Endometrial microvascular endothelial cells (primary cell): Measurements from ENCODE around the gene ACCS. TPM values are rescaled to one million over a fixed set of nuclear protein-coding genes. Genes with fewer than 3 reads are reported as not detected.

ENCODE experiments used
- in situ Hi-C: cut with HindIII; loops from 2 replicates; pipeline ENCODE4 v1.10.0; 2017; ENCODE audit warnings: low sequenced_read_pairs, low pct_unique_long_range_greater_than_20kb; ENCODE audit errors: inconsistent ontology term
- total RNA-seq: library from RNA; depleted of rRNA; stranded (reverse); fragments of >200 nt; gene quantifications from one replicate; pipeline ENCODE4 v1.2.3, GENCODE V29; 2015; ENCODE audit errors: inconsistent ontology term

ACCS gene
- total RNA-seq, 1 donor from 2014 or later, result 7.1 TPM

GRCh38 chr11:44034639-44035038, 31.4 kb upstream of the ACCS start:
- in situ Hi-C loops, result loop anchor here (25.0 kb wide), 1 partner anchor 122 kb away; no protein-coding TSS in a partner anchor

DNA sequence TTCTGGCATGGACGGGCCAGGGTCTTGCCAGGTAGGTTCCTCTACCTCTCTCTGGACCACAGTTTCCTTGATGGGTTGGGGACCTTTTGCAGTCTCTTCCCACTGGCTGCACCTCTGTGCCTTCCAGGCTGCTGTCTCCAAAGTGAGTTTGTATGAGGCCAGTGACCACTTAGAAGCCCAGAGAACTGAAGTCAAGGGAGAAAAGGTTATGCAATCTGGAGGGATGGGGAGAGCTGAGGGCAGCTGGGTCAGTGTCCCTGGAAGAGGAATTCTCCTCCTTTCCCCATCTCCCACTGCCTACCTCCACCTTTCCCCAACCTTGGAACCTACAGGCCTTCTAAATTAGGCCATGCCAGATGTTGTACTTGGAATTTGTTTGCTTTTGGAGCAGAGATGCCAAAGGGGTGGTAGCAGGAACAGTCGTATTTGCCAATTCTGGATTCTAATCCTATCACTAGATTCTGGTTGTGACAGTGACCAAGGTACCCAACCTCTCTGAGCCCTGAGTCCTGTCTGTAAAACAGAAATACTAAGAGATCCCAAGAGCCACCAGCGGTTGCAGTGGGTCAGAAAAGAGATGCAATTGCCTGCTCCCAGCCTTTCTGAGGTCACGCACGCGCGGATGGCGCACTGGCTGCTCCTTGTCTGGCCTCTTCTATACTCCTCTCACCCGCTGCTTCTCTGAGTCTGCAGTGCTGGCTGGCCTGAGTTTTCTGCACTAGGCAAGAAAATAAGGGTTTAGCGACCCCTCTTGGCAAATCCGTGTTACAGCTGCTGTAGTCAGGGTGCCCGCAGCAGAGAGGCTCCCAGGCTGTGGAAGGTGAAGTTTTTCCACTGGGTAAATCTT, 29.0 kb upstream of the ACCS start:
- in situ Hi-C loops, result loop anchor here (25.0 kb wide), 1 partner anchor 125 kb away; no protein-coding TSS in a partner anchor

GRCh38 chr11:44037658-44037998, 28.4 kb upstream of the ACCS start:
- in situ Hi-C loops, result loop anchor here (25.0 kb wide), 1 partner anchor 125 kb away; no protein-coding TSS in a partner anchor

DNA sequence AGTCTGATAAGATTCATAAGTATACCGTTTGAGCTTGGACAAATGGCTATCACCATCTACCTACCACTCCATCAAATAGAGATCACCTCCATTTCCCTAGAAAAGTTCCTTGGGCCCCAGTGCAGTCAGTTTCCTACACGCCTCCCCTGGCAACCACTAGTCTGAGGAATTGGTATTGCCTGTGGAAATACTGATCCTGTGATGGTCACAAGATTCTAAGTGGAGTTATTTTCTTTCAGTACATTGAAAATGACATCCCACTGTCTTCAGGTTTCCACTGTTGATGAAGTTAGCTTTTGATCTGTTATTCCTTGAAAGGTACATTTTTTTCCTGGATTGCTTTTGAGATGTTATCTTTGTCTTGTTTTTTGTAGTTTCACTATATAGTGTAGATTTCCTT, 22.9 kb upstream of the ACCS start:
- in situ Hi-C loops, result loop anchor here (25.0 kb wide), 1 partner anchor 131 kb away; no protein-coding TSS in a partner anchor

- in situ Hi-C loops, result loop anchor here (25.0 kb wide), 1 partner anchor 134 kb away; no protein-coding TSS in a partner anchor
Observed at GRCh38 chr11:44046182-44046581, 19.9 kb upstream of the ACCS start.

- in situ Hi-C loops, result loop anchor here (25.0 kb wide), 1 partner anchor 135 kb away; no protein-coding TSS in a partner anchor
Observed at GRCh38 chr11:44047298-44047697, 18.8 kb upstream of the ACCS start.

- in situ Hi-C loops, result loop anchor here (25.0 kb wide), 1 partner anchor 136 kb away; no protein-coding TSS in a partner anchor
Observed at GRCh38 chr11:44047931-44048431, 18.1 kb upstream of the ACCS start, which contains the start of gene ACCSL. Gene ACCSL, plus strand, starts transcription at chr11:44047981. Its CDS starts 56 bp downstream, at chr11:44048037.

DNA sequence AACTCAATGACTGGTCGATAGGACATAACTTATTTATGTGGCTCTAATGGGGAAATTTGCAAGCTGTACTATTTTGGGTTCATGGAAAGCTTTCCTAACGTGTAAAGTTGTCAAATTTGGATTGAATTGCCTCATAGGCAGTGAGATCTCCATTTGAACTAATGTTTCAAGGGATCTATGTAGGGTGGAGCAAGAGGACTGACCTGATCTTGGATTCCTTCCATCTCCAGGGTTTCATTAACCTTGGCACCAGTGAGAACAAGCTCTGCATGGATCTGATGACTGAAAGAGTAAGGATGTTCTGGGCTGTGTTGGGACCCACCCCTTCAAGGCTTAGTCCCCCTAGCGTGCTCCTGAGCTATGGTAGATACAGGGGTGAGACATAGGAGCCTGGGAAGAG, 16.2 kb upstream of the ACCS start:
- in situ Hi-C loops, result loop anchor here (25.0 kb wide), 1 partner anchor 138 kb away; no protein-coding TSS in a partner anchor

DNA sequence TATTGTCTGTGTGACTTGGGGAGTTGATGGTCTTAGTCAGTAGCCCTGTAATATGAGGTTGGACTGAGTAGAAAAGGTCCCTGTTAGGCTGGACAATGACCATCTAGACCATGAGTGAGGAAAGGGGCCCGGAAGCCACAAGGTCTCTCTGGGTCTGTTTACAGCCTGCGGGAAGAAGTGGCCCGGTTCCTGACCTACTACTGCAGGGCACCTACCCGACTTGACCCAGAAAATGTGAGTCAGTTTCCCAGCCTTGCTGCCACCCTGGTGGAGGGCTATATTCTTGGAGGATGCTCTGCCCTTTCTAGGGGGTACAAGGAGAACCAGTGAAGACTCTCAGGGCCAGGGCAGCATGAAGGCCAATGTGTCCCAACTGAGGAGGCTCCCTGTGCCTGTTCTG, 14.9 kb upstream of the ACCS start:
- in situ Hi-C loops, result no loop called here

DNA sequence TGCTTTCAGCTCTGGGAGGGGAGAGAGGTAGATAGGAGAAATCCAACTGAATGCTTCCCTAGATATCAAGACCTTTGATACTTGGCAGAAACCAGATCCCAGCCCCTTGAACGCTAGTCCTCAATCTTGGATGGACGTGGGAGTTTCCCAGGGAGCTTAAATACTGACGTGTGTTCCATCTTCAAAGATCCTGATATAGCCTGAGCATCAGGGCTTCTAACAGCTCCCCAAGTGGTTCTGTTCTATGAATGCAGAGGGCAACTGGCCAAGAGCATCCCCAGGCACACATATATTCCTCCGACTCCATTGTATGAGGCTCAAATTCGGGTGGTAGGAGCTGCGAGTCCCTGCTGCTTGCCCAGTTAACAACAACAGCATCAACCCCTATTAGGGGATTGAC, 8.7 kb upstream of the ACCS start:
- in situ Hi-C loops, result no loop called here

DNA sequence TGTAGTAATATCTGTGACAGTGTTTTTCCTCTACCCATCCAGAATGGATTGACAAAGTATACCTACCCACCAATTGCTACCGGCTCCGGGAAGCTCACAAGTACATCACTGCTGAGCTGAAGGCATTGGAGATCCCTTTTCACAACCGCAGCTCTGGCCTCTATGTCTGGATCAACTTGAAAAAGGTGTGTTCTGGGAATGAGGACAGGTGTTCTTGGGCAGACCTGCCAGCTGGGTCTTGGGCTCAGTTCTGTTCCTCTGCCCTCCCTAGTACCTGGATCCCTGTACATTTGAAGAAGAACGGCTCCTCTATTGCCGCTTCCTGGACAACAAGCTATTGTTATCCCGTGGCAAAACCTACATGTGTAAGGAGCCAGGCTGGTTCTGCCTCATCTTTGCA, 7.8 kb upstream of the ACCS start:
- in situ Hi-C loops, result no loop called here

DNA sequence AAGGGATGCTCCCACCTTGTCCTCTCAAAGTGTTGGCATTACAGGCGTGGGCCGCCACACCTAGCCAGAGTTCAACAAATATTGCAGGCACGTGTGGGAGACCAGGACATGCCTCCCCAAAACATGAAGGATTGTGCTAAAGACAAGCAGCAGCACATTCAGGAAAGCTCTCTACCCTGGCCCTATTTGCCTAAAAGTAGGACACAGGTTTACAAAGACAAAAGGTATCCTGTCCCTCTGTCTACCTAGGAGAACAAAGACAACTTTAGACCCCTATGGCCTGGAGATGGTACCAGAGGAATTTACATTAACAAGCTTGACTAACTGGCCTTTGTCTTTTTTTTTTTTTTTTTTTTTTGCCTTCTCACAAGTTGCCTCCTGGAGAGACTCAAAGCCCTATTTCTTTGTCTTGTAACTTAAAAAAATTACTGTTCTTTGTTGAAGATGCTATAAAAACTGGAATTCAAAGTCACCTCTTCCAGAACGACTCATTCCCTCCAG, 859 bp upstream of the ACCS start:
- in situ Hi-C loops, result no loop called here

DNA sequence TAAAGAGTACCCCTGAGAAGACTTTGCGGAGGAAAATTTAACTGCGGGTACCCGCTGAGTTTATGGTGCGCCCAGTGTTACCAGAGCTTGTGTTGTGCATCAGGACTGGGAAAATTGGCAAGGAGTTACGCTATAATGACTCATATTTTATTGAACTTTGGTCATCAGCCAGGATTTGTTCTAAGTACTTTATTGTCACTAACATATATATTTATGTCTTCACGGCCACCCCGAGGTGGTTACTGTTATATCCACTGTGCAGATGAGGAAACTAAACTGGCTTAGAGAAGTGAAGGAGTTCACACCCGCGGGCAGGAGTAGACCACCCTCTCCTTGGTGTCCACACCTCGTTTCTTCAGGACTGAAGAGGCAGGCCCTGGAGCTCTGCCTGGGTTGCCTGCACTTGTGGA, 667 bp downstream of the ACCS start:
- in situ Hi-C loops, result no loop called here

GRCh38 chr11:44067266-44067665, 1.2 kb downstream of the ACCS start:
- in situ Hi-C loops, result no loop called here

GRCh38 chr11:44068180-44068579, 2.1 kb downstream of the ACCS start:
- in situ Hi-C loops, result no loop called here

DNA sequence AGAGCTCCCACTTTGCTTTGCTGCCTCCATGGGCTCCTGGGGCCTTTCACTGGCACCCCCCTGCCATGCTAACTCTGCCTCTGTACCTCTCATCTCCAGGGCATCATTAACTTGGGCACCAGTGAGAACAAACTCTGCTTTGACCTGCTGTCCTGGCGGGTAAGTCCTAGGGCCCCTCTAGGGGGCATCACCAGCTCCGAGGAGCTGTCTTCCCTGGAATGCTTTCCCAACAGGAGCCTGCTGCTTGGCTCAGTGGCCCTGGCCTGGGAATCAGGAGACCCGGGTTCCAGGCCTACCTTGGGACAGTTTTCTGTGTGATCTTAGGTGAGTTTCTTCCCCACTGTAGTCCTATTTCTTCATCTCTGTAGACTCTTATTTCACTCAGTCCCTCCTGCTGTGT, 5.1 kb downstream of the ACCS start:
- in situ Hi-C loops, result no loop called here

- in situ Hi-C loops, result no loop called here
Observed at GRCh38 chr11:44072757-44073658, 6.9 kb downstream of the ACCS start.

- in situ Hi-C loops, result no loop called here
Observed at GRCh38 chr11:44078794-44079193, 12.7 kb downstream of the ACCS start.

GRCh38 chr11:44079376-44079775, 13.3 kb downstream of the ACCS start:
- in situ Hi-C loops, result no loop called here
